T47D (cell line): ENCODE results near the gene LY9.
"Not testable (repeated sequence)": the region's sequence is repeated elsewhere in the genome, so short reads cannot be mapped to it uniquely, and the experiment has no call there.

Experiments used
- DNase-seq, 2 experiments: peaks; one replicate each; pipeline versions ENCODE4 v3.0.0 to v3.0.0-alpha.2; 2011 to 2012; ENCODE audit warnings: low read depth in 1 of 2, low spot score in 1 of 2
- JUND ChIP-seq: IDR thresholded peaks from 2 replicates; pipeline ENCODE4 v1.6.1; 2012; ENCODE audit warnings: low read depth
- in situ Hi-C: cut with HindIII; loops from 2 replicates; pipeline ENCODE4 v1.10.0; 2016; ENCODE audit warnings: low sequenced_read_pairs, low pct_unique_long_range_greater_than_20kb

LY9 gene

GRCh38 chr1:160779626-160780397 is 16.2 kb upstream of the LY9 start:
- TF ChIP-seq JUND = no peak
- peak in 1 of 2 experiments; percentile 42 for DNase-seq
- in situ Hi-C loops = no loop called here

GRCh38 chr1:160780398-160780755 is 15.6 kb upstream of the LY9 start:
- DNase-seq = peak in 1 of 2 experiments; percentile 20
- TF ChIP-seq JUND = no peak
- in situ Hi-C loops = no loop called here

- in situ Hi-C loops = no loop called here
- DNase-seq = peak in 1 of 2 experiments; percentile 31
- no peak for TF ChIP-seq JUND
Observed at GRCh38 chr1:160781186-160781766, 14.7 kb upstream of the LY9 start.

- TF ChIP-seq JUND = no peak
- DNase-seq = peak in 1 of 2 experiments; percentile 9
- in situ Hi-C loops = no loop called here
Observed at GRCh38 chr1:160781914-160782689, 13.9 kb upstream of the LY9 start.

GRCh38 chr1:160782988-160783765 is 12.8 kb upstream of the LY9 start:
- in situ Hi-C loops, DNase-seq: not testable (repeated sequence)

GRCh38 chr1:160789051-160789701 is 6.8 kb upstream of the LY9 start:
- peak in 1 of 2 experiments; percentile 53 for DNase-seq
- no peak for TF ChIP-seq JUND
- in situ Hi-C loops = no loop called here

GRCh38 chr1:160789702-160790611 is 6.0 kb upstream of the LY9 start:
- no peak for TF ChIP-seq JUND
- in situ Hi-C loops = no loop called here
- DNase-seq = no peak

GRCh38 chr1:160794376-160794775 is 1.6 kb upstream of the LY9 start:
- TF ChIP-seq JUND = no peak
- DNase-seq = no peak
- in situ Hi-C loops = no loop called here

- in situ Hi-C loops = no loop called here
- no peak for TF ChIP-seq JUND
- no peak for DNase-seq
Observed at GRCh38 chr1:160797271-160797709, 1.3 kb downstream of the LY9 start.

- in situ Hi-C loops = no loop called here
- DNase-seq = no peak
- TF ChIP-seq JUND = no peak
Observed at GRCh38 chr1:160797861-160798273, 1.9 kb downstream of the LY9 start.

- in situ Hi-C loops = no loop called here
- TF ChIP-seq JUND = no peak
- DNase-seq = no peak
Observed at GRCh38 chr1:160798439-160798838, 2.5 kb downstream of the LY9 start.
